IMR-90 (cell line): Measurements from ENCODE around the gene ZDHHC14. TPM values are rescaled to one million over a fixed set of nuclear protein-coding genes. Genes with fewer than 3 reads are reported as not detected.

Source experiments
- ATAC-seq: fragments of 200-7000 bp; cut with Tn5 transposase; 2 replicates; pipeline ENCODE4 v1.9.1; 2020; ENCODE audit warnings: low read depth, mild to moderate bottlenecking, moderate library complexity
- BruUV-seq: library from RNA; stranded (reverse); fragments of 400-500 nt; replicated peaks from 2 replicates; lab custom pipeline; 2021; lab: Mats Ljungman, UMichigan
- CTCF ChIA-PET: fragments of 300-600 bp; formaldehyde crosslinking; extraction: SDS; loops from one replicate; lab custom pipeline; 2021; ENCODE audit warnings: antibody characterized with exemption; lab: Yijun Ruan, JAX
- POLR2A ChIA-PET: fragments of 300-600 bp; sonication (Branson Sonifier 250); formaldehyde crosslinking; loops from one replicate; lab custom pipeline; 2022; ENCODE audit warnings: antibody characterized with exemption; ENCODE audit not compliant: unreplicated experiment; lab: Charles Lee
- DNase-seq: peaks from one replicate; pipeline ENCODE4 v3.0.0; 2013
- H2AFZ ChIP-seq: replicated peaks from 2 replicates; pipeline ENCODE3; 2013; ENCODE audit warnings: low read length, mild to moderate bottlenecking; ENCODE audit not compliant: poor library complexity
- H2AK5ac ChIP-seq: 2 replicates; pipeline ENCODE4 v1.6.1; 2013; ENCODE audit warnings: low read depth, low read length, inconsistent platforms
- H2AK9ac ChIP-seq: replicated peaks from 2 replicates; pipeline ENCODE3; 2013; ENCODE audit warnings: mild to moderate bottlenecking, low read depth, low read length, moderate library complexity; ENCODE audit not compliant: poor library complexity
- H2BK120ac ChIP-seq: 2 replicates; pipeline ENCODE4 v1.6.1; 2013; ENCODE audit warnings: low read depth, low read length, inconsistent platforms
- H2BK15ac ChIP-seq: 3 replicates; pipeline ENCODE4 v1.6.1; 2013; ENCODE audit warnings: low read depth, low read length, inconsistent platforms
- H2BK20ac ChIP-seq: 2 replicates; pipeline ENCODE4 v1.6.1; 2013; ENCODE audit warnings: low read depth, mild to moderate bottlenecking, inconsistent platforms, low read length, moderate library complexity
- H2BK5ac ChIP-seq: 2 replicates; pipeline ENCODE4 v1.6.1; 2013; ENCODE audit warnings: mild to moderate bottlenecking, low read depth, low read length, inconsistent platforms; ENCODE audit not compliant: poor library complexity, severe bottlenecking
- H3K14ac ChIP-seq: replicated peaks from 2 replicates; pipeline ENCODE4 v1.6.1; 2013; ENCODE audit warnings: low read depth, low read length, inconsistent platforms
- H3K18ac ChIP-seq: 2 replicates; pipeline ENCODE4 v1.6.1; 2013; ENCODE audit warnings: low read depth, low read length, control low read depth
- H3K23ac ChIP-seq: 2 replicates; pipeline ENCODE4 v1.6.1; 2013; ENCODE audit warnings: low read depth, low read length, inconsistent platforms
- H3K27ac ChIP-seq: 2 replicates; pipeline ENCODE4 v1.5.1; 2013; ENCODE audit warnings: mild to moderate bottlenecking, control low read depth, low read length; ENCODE audit not compliant: insufficient read depth
- H3K27me3 ChIP-seq: 2 replicates; pipeline ENCODE4 v1.6.1; 2013; ENCODE audit warnings: low read length; ENCODE audit not compliant: control insufficient read depth, insufficient read depth
- H3K36me3 ChIP-seq: 2 replicates; pipeline ENCODE4 v1.6.1; 2013; ENCODE audit warnings: low read length, mixed read lengths; ENCODE audit not compliant: control insufficient read depth, insufficient read depth
- H3K4ac ChIP-seq: 2 replicates; pipeline ENCODE4 v1.6.1; 2013; ENCODE audit warnings: low read depth, low read length, inconsistent platforms
- H3K4me1 ChIP-seq: 2 replicates; pipeline ENCODE4 v1.6.1; 2013; ENCODE audit warnings: low read length, mixed read lengths; ENCODE audit not compliant: control insufficient read depth, insufficient read depth
- H3K4me2 ChIP-seq: 2 replicates; pipeline ENCODE4 v1.6.1; 2013; ENCODE audit warnings: low read depth, mild to moderate bottlenecking, control low read depth, low read length, moderate library complexity
- H3K4me3 ChIP-seq: 2 replicates; pipeline ENCODE4 v1.5.1; 2013; ENCODE audit warnings: low read depth, mild to moderate bottlenecking, control low read depth, low read length, moderate library complexity; ENCODE audit not compliant: insufficient read depth
- H3K56ac ChIP-seq: 2 replicates; pipeline ENCODE4 v1.6.1; 2013; ENCODE audit warnings: low read length, inconsistent platforms; ENCODE audit not compliant: insufficient read depth; ENCODE audit errors: extremely low read depth
- H3K79me1 ChIP-seq, 2 experiments: 2 replicates each; pipeline ENCODE4 v1.6.1; 2013; ENCODE audit warnings: low read length in 2 of 2, inconsistent platforms in 1 of 2, low read depth in 1 of 2
- H3K9ac ChIP-seq: 2 replicates; pipeline ENCODE4 v1.6.1; 2013; ENCODE audit warnings: low read depth, low read length, control low read depth
- H3K9me1 ChIP-seq: 2 replicates; pipeline ENCODE4 v1.6.1; 2013; ENCODE audit warnings: low read length, inconsistent platforms; ENCODE audit not compliant: insufficient read depth
- H3K9me3 ChIP-seq: 2 replicates; pipeline ENCODE4 v1.6.1; 2013; ENCODE audit warnings: low read length; ENCODE audit not compliant: control insufficient read depth, insufficient read depth
- H4K20me1 ChIP-seq: 2 replicates; pipeline ENCODE4 v1.6.1; 2013; ENCODE audit warnings: low read length, inconsistent platforms; ENCODE audit not compliant: insufficient read depth
- H4K5ac ChIP-seq: 2 replicates; pipeline ENCODE4 v1.6.1; 2013; ENCODE audit warnings: mild to moderate bottlenecking, low read depth, low read length, control low read depth
- H4K8ac ChIP-seq, 2 experiments: 2 replicates each; pipeline ENCODE4 v1.6.1; 2013; ENCODE audit warnings: low read depth in 2 of 2, low read length in 2 of 2, control low read depth in 1 of 2, inconsistent platforms in 1 of 2
- H4K91ac ChIP-seq: 2 replicates; pipeline ENCODE4 v1.6.1; 2013; ENCODE audit warnings: low read depth, low read length, inconsistent platforms; ENCODE audit not compliant: insufficient read depth
- CHD1 ChIP-seq: IDR thresholded peaks from 2 replicates; pipeline ENCODE4 v1.6.1; 2012; ENCODE audit warnings: low read depth, low read length, improper control_type of control experiment
- FOS ChIP-seq: fragments of 150-350 bp; IDR thresholded peaks from 2 replicates; pipeline ENCODE4 v1.6.1; 2016; ENCODE audit warnings: low read depth, low read length
- WGBS, 2 experiments: methylation state at CpG; one replicate each; pipeline versions ENCODE4 v1.1.5 to v1.1.7; 2013; ENCODE audit warnings: missing lambda C conversion rate in 2 of 2; ENCODE audit not compliant: insufficient read length in 1 of 2; ENCODE audit errors: extremely low coverage in 2 of 2; 5-methylcytosine and 5-hydroxymethylcytosine counted together
- dilution Hi-C: fragments of 300-500 bp; cut with HindIII; formaldehyde crosslinking; loops from one replicate; pipeline ENCODE4 v1.14.3; 2018; ENCODE audit warnings: low sequenced_read_pairs; ENCODE audit not compliant: unreplicated experiment
- in situ Hi-C: fragments of 300-500 bp; cut with MboI; formaldehyde crosslinking; loops from 3 replicates; pipeline ENCODE4 v1.14.3; 2019; ENCODE audit warnings: low sequenced_read_pairs, inconsistent platforms, mixed read lengths
- intact Hi-C: fragments of 100-400 bp; cut with micrococcal nuclease; formaldehyde crosslinking; loops from 2 replicates; pipeline ENCODE4 v1.10.0; 2022
- polyA plus RNA-seq, 3 experiments: library from polyadenylated mRNA; depleted of rRNA; stranded (reverse); fragments of >200 nt; gene quantifications; 2 replicates each; pipeline ENCODE4 v1.2.3, GENCODE V29; 2012; ENCODE audit warnings: low replicate concordance in 1 of 3
- total RNA-seq: library from RNA; depleted of rRNA; stranded (reverse); fragments of >200 nt; gene quantifications from 2 replicates; pipeline ENCODE4 v1.2.3, GENCODE V29; 2012

The ZDHHC14 gene
- total and polyA plus RNA-seq, 2 of the 4 experiments (the other 2 are of a cell fraction): 0.90 to 2.0 TPM

DNA sequence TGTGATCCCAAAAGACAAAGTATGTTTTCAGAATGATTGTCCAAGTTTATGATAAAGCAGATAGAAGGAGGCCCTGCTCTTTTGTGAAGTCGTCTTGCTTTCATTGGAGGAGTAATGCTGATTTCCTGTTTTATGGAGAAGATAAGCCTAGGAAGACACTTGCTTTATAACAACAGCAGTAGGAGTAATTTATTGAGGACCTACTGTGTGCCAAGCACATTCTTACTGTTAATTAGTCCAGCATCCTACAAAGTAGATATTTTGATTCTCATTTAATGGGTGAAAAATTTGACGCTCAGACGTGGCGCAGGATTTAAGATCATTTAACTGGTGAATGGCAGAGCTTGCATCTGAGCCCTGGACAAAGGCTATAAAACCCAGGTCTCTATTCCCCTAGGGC lies 87.6 kb downstream of the ZDHHC14 start:
- in situ Hi-C loops: no loop called here
- Histone ChIP-seq H3K23ac (no peak overlapping the region), H3K56ac (no peak overlapping the region), H4K91ac (no peak overlapping the region), H2BK120ac (no peak overlapping the region), H3K4me1 (no peaks in the 10 kb centered on the region), H3K9ac (no peak overlapping the region), H2AK9ac (no peak overlapping the region), H3K4me2 (no peak overlapping the region), H3K27ac (no peak overlapping the region), H4K8ac (no peak overlapping the region), H3K79me1 (no peaks in the 10 kb centered on the region), H4K20me1 (no peaks in the 10 kb centered on the region; the same call in 1 of the 2 replicates), H3K9me1 (no peaks in the 10 kb centered on the region; the same call in 1 of the 2 replicates), H2BK5ac (no peak overlapping the region), H2BK15ac (no peak overlapping the region), H4K5ac (no peak overlapping the region), H3K4me3 (no peak overlapping the region), H2BK20ac (no peak overlapping the region), H3K4ac (no peak overlapping the region), H3K9me3 (no peaks in the 10 kb centered on the region), H3K14ac (no peak overlapping the region), H3K18ac (no peak overlapping the region), H2AK5ac (no peak overlapping the region), H3K27me3 (peaks cover 3% of the 10 kb centered on the region), H2AFZ (no peak overlapping the region), H3K36me3 (no peaks in the 10 kb centered on the region)
- intact Hi-C loops: no loop called here
- TF ChIP-seq CHD1 (no peak), FOS (no peak)
- ATAC-seq: no peak
- DNase-seq: no peak
- CTCF ChIA-PET: no interaction called here
- BruUV-seq: no TSS peak
- dilution Hi-C loops: no loop called here
- POLR2A ChIA-PET: no interaction called here
- no CpG with 5 or more reads among the region's 4 CpGs for WGBS, 2 experiments
